HG03558 (cell line): ENCODE data around the gene DEPP1.
A peak's percentile ranks its signal among the peaks of the same experiment; 100 is the strongest.

ENCODE experiments used
- ATAC-seq: cut with Tn5 transposase; IDR thresholded peaks from one replicate; pipeline ENCODE4 v1.9.1; 2021; ENCODE audit warnings: moderate number of reproducible peaks; ENCODE audit not compliant: unreplicated experiment; ENCODE audit errors: extremely low read depth

The DEPP1 gene

DNA sequence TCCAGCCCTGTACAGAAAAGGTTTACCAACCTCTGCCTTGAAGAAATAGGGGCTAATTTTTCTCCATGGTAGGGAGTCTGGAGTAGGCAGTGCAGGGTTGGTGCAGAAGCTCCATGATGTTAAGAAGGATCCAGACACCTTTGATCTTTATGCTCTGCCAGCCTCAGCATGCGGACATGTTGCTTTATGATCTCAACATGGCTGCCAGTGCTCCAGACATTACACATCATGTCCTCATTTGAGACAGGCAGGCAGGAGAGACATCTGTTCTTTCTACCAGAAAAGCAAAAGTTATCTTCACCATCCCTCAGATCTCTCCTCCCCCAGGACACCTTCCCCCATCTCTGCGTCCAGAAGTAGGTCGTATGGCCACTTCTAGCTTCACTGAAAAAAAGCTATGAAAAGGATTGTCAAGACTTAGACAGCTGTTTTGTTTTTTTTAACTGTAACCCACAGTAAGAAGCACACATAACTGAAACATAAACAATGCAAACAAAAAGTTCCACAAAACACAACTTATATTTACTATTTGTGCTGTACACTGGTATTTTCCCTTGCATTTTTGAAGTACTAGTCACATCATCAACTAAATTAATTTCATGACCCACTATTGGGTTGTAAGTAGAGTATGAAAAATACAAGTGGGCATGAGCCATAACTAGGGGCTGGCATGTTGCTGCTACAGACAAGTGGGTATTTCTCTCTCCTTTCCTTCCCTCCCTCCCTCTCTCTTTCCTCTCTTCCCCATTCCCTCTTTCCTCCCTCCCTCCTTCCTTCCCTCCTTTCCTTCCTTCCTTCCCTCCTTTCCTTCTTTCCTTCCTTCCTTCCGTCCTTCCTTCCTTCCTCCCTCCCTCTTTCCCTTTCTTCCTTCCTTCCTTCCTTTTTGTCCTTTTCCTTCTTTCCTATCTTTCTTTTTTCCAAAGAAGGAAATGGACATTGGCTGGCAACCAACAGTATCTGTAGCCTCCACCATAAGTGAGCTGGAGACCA, 21.6 kb downstream of the DEPP1 start:
- ATAC-seq: no peak

DNA sequence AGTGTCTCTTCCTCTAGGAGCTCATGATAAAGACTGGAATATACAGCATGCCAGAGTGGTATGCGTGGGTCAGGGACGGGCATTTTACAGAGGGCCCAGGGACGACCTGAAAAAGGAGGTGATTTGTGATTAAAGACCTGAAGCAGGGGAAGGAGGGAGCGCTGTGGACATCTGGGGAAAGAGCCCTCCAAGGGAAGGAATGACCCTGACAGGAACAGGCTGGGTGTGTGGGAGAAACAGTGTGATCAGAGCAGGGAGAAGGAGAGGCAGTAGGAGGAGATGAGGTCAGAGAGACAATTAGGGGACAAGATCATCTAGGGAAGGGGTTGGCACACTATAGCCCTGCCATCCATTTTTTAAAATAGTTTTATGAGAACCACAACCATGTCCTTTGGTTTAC, 22.4 kb downstream of the DEPP1 start:
- ATAC-seq: no peak

DNA sequence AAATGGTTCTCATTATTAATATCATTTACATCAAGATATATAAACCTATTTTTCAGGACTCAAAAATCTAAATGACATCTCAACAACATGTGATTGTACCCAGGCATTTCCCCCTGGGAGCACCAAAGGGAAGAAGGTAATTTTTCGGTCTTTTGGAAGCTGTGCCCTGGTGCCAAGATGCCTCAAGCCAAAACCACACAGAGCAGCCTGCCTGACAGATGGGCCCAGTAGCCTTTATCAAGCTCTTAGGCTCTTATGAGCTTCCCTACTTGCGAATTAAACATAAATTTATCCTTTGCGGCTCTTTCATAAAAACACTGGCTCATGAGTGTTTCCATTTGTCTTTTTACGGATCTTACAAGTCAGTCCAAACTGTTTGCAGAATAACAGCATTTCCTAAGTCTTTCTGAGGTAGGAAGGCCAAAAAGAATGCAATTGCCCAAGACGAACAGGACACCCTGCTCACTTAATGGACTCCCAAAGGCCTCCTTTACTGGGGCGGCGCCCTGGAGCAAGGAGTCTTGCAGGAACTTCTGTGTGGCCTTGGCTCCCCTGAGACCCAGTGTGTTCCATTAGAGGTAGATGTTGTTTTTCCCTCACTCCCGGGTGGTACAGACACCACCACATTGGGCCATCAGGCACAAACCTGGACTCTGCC, 23.1 kb downstream of the DEPP1 start:
- no peak for ATAC-seq

DNA sequence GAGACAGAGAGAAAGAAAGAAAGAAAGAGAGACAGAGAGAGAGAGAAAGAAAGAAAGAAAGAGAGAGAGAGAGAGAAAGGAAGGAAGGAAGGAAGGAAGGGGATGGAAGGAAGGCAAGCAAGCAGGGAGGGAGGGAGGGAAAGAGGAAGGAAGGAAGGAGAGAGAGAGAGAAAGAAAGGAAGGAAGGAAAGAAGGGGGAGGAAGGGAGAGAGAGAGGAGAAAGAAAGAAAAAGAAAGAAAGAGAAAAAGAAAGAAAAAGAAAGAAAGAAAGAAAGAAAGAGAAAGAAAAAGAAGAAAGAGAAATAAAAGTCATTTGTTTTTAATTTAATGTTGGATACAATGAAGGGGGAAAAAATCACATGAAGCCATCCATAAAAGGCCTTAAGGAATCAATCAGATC, 23.6 kb downstream of the DEPP1 start:
- ATAC-seq: no peak

DNA sequence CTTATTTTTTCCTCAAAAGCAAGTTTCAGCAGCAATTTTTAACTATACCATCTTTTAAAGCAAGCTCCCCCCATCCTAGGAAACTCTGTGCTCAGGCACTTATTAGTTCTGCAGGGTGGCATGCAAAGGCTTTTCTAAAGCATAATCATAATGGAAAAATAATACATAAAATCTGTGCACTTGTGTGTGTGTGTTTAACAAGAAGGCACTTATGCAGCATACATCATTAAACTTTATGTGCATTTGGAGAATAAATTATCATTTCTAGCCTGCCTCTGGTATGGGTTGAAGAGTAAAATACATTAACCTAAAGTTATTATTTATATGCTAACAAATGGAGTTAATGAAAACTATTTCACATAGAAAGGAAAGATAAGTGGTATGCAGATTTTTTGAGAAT, 24.6 kb downstream of the DEPP1 start:
- ATAC-seq: no peak

DNA sequence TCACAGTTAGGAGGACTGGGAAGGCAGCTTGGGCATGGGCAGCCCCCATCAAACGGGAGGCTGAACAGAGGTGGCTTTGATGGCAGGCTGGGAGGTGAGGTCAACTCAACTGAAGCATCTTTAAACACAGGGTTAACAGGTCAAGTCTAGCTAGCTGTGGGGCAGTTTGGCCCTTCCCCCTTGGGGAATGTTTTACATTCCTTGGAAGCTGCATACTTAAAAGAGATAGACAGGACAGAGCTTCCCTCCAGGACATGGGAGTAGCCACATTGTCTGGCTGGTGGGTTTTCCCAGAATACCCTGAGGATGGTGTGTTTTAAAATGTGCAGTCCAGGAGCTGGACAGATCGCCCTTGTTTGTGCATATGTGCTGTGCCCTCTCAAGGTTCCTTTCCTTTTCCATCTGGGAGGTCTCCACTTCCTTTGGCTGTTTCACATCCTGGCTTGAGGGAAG, 25.8 kb downstream of the DEPP1 start:
- no peak for ATAC-seq

DNA sequence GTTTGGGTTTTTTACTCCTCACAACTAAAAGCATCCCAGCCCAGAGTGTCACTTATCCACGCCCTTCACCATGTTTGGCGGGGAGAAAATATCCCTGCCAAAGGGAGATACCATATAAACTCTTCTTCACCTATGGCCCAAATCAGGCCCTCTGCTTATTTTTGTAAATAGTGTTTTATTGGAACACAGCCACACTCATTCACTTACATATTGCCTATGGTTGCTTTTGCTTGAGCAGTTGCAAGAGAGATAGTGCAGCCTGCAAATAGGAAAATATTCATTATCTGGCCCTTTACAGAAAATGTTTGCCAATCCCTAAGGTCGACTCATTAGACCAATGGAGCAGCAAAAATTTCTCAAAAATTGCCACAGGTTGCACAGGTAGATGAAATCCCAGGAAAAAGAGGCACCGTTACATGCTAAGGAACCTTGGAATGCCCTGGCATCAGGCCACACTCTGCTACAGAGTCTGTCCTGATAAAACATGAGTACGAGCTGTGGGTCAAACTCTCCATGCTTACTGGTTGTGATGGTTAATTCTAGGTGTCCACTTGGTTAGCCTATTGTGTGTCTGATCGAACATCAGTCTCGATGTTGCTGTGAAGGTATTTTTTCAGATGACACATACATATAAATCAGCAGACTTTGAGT, 26.9 kb downstream of the DEPP1 start:
- ATAC-seq: no peak

DNA sequence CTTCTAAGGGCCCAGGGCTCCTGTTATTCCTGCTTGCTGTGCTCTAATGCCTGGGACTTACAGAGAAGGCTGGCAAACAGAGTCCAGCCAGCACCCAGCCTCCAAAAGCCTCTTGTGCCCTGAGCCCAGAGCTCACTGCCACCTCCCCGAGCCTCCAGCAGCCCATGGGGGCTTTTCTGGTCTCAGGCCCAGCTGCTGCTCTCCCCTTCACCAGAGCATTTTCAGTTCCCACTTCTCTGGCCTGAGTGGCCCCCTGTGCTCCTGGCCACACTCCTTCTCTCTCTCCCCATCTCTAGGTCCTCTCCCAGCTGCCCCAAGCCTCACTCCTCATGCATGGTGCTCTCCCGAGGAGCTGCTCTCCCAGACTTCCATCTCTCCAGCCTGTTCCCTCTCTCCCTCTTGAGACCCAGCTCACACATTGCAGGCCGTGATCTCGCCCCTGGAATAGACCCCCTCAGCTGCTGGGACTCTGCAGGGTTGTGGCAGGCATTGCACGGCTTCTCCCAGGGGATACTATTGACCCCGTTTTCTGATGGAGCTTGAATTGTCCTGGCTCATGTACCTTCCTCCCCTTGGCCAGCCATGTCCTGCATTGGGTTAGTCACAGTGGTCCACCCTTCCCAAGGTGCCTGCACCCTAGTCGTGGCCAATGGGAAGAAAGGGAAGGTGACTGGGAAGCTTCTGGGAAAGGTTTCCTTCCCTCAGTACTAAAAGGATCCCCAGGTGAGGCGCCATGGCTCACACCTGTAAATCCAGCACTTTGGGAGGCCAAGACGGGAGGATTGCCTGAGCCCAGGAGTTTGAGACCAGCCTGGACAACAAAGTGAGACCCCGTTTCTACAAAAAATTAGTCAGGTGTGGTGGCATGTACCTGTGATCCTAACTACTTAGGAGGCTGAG, 28.0 kb downstream of the DEPP1 start:
- no peak for ATAC-seq

DNA sequence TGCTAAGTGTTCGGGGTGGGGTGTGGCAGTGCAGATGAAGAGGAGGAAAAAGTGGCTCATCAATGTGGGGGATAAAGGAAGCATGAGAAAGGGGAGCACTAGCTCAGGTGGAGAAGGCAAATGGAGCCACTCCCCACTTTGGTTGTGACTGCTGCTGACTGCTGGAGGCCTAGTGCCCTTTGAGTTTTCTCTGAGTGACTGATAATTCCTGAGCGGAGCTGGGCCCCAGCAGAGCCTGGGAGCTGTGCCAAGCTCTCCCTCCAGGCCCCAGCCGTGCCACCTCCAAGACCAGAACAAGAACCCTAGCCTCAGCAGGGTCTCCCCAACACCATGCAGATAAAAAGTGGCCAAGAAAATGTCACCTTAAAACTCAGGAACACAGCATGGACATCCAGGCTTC, 28.7 kb downstream of the DEPP1 start:
- ATAC-seq: no peak

DNA sequence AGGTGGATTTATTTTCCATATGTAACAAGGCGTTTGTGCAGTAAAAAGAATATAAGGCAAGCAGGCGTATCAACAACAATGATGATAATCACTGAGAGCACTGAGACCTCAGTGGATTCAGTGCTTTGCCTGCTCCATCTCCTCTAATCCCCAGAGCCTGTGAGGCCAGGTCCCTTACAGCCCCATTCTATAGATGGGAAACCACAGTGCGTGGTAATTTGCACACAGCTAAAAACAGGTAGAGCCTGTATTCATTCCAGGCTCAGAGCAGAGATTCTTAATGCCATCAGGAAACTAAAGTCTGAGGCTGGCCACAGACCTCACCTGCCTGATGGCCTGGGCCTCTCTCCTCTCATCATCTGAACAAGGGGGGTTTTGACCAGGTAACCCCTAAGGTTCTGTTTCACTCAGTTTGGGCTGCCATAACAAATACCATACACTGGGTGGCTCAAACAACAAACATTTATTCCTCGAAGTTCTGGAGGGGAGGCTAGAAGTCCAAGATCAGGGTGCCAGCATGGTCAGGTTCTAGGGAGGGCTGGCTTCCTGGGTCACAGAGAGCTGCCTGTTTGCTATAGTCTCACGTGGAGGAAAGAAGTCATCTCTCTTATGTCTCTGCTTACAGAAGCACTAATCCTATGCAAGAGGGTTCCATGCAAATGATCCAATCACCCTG, 29.3 kb downstream of the DEPP1 start:
- ATAC-seq: no peak

DNA sequence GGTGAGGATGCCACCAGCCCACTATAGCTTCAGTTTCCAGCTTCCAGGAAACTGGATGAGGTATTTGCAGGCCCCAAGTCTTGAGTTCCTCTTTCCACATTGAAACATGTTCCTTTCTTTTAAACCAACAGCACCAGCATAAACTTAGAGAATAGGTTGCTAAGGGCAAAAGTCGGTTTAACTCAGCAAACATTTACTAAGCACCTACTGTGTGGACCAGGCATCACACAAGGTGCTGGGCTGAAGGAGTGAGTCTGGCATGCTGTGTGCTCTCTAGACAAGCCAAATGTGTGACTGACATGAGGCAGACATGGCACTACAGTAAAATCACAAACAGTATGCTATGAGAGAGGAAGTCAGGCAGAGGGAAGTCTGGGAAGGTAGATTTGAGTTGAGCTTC, 30.0 kb downstream of the DEPP1 start:
- ATAC-seq: no peak

DNA sequence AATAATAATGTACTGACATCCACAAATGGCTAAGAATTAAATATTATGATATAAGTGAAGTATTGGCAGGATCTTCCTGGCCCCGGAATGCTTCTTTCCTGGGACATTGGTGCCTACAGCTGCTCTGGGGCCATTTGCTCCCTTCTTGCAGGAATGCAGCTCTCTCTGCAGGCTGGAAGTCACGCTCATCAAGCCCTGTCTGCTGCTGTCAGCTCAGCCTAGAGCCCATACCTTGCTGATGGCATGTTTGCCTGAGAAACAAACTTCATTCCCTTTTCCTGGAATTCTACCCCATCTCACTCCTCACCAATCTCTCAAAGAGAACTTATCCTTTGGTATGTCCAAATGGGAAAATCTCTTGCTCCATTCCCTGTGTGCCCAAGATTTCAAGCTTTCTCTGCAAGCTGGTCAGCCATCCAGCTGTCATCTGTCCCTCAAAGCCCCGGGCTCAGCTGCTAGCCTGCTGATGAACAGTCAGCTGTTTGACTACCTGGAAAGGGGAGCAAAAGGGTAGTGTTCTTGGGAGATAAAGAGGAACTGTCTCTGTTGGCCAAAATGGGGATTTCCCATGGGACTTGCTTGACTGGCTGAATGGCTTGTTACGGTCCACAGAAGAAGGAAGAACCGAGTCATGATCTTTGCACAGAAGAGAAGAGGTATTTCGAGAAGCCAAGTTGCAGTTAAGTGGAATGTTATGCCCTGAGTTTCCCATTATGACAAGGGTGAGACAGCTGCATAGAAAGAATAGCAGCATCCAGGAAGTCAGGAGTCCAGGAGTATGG, 31.0 kb downstream of the DEPP1 start:
- peak; percentile 54 for ATAC-seq

DNA sequence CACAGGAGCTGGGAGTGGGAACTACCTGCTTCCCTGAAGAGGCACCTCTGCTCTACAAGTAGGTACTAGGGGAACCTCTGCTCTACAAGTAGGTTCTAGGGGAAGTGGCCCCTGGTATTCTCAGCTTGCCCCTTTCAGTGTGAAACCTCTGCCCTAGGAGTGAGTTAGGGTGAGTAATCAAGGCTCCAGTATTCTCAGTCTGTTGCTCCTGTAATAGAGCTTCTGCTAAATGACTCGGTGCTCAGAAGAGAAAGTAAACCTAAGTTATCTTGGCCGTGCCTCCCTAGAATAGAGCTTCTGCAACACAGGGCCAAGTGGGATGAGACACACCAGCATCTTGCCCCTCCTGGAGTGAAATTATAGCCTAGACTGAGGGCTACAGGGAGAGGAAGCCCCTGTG, 32.4 kb downstream of the DEPP1 start:
- ATAC-seq: peak; percentile 41

DNA sequence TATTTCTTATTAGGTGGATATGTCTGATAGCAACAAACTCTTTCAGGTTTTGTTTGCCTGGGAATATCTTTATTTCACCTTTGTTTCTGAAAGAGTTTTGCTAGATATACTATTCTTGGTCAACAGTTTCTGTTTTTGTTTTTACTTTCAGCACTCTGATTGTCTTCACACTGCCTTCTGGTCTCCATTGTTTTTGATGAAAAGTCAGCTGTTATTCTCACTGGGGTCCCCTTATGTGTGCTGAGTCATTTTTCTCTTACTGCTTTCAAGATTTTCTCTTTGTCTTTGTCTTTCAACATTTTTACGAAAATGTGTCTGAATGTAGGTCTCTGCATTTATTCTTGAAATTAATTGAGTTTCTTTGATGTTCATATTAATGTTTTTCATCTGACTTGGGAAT, 34.3 kb downstream of the DEPP1 start:
- no peak for ATAC-seq

DNA sequence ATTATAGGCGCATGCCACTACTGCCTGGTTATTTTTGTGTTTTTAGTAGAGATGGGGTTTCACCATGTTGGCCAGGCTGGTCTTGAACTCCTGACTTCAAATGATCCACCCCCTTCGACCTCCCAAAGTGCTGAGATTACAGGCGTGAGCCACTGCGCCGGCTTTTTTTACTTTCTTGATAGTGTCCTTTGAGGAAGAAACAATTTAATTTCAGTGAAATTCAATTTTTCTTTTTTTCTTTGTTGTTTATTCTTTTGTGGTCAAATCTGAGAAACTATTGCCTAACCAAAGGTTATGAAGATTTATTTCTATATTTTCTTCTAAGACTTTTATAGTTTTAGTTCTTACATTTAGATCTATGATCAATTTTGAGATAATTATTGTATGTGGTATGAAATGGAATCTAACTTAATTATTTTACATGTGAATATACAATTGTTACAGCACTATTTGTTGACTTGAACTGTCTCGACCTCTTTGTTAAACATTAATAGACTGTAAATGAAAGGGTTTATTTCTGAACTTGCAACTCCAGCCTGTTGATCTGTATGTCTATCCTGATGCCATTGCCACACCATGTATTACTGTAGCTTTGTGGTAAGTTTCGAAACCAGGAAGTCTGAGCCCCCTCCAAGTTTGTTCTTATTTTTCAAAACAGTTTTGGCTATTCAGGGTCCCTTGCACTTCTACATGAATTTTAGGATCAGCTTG, 38.8 kb downstream of the DEPP1 start:
- no peak for ATAC-seq

DNA sequence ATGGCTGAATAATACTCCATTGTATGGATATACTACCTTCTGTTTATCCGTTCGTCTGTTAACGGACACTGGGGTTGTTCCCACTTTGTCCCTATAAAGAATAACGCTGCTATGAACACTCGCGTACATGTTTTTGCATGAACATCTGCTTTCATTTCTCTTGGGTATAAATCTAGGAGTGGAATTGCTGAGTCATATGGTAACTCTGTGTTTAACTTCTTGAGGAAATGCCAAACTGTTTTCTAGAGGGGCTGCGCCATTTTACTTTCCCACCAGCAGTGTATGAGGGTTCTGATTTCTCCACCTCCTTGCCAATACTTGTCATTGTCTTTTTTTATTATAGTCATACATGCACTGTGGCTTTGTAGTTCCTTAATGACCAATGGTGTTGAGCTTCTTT, 39.7 kb downstream of the DEPP1 start:
- no peak for ATAC-seq

DNA sequence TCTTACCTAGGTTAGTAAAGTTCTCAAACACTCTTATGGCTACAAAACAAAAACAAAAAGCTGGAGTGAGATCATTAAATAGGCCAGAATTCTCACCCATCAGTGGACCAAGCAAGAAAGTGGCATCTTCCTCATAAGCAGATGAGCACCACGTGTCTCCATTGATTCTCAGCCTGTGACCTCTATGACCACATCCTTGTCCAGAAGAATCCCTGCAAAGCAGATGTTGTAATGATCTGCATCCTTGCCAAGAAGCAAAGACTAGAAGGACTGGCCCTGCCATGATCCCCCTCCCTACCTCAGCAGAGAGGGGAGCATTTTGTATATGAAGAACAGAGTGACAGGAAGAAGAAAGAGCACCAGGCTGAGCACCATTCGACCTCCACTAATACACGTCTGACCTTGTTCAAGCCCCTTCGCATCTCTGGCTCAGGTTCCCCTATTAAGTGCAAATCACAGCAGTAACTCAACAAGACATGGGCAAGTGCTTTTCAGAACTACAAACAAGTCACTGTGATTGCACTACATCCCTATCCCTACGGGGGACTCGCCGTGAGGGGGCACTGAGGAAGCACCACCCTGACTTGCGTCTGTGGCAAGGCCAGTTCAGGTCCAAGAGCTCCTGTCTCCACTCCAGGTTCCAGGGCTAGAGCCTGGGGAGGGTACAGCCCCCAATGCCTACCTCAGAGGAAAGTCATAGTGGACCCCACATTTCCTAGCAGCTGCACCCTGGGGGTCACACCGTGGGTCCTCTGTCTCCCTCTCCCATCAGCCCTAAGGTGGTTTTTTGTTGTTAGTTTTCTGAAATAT, 41.2 kb downstream of the DEPP1 start:
- ATAC-seq: no peak
